Spleen (tissue), 7 donors: ENCODE measurements around the gene PLA2G3.

Experiments used
- POLR2A ChIP-seq, 3 donors: fragments of 450-650 bp; IDR thresholded peaks; one replicate each; pipeline ENCODE4 v1.5.1; 2017; ENCODE audit warnings: antibody characterized with exemption in 3 of 3, mild to moderate bottlenecking in 1 of 3
- POLR2AphosphoS5 ChIP-seq, 3 donors: sonication (generic); formaldehyde crosslinking; IDR thresholded peaks; one replicate each; pipeline ENCODE4 v1.5.1; 2017; ENCODE audit warnings: antibody characterized with exemption in 3 of 3
- TF ChIP-seq, protein P1 (sequence below), 11 experiments: fragments of 200-600 bp in 7 of 11; fragments of 450-650 bp in 4 of 11; sonication (generic) in 4 of 11; IDR thresholded peaks in 8 of 11; conservative IDR thresholded peaks in 3 of 11; 1 replicate in 7 of 11; 2 replicates in 4 of 11; pipeline versions ENCODE4 v1.4.0 to v1.8.0; 2016 to 2021; ENCODE audit warnings: antibody characterized with exemption in 11 of 11, inconsistent platforms in 4 of 11, mild to moderate bottlenecking in 1 of 11
- donor health status: DM: no; HTN: no; CAD: no; lungs with moderate emphysema.
- donor health status: DM: no; HTN: no; CAD: no.
- donor health status: DM: no; HTN: no; CAD: no.

DNA sequence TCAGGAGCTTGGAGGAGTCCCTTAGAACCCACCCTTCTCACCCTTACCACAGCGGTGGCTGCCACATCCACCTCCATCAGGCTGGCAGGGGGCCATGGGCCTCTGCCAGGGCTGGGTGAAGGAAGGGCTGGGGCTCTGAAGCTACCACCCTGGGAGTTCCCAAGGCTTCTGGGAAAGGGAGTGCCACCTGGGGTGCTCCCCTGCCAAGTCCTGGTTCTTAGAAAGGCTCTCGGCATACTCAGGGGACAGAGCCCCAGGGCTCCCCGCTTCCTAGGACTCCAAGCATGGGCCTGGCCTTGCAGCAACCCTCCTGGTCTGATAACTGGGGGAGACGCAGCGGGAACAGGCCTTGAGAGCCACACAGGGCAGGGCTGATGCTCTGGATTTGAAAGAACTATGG lies 438 bp upstream of the PLA2G3 start:
- TF ChIP-seq, protein P1, sequence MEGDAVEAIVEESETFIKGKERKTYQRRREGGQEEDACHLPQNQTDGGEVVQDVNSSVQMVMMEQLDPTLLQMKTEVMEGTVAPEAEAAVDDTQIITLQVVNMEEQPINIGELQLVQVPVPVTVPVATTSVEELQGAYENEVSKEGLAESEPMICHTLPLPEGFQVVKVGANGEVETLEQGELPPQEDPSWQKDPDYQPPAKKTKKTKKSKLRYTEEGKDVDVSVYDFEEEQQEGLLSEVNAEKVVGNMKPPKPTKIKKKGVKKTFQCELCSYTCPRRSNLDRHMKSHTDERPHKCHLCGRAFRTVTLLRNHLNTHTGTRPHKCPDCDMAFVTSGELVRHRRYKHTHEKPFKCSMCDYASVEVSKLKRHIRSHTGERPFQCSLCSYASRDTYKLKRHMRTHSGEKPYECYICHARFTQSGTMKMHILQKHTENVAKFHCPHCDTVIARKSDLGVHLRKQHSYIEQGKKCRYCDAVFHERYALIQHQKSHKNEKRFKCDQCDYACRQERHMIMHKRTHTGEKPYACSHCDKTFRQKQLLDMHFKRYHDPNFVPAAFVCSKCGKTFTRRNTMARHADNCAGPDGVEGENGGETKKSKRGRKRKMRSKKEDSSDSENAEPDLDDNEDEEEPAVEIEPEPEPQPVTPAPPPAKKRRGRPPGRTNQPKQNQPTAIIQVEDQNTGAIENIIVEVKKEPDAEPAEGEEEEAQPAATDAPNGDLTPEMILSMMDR (IDR thresholded peaks at IDR 0.05 in 8 of 11, conservative IDR thresholded peaks at IDR 0.05 in 3 of 11): no peak
- no peak for TF ChIP-seq POLR2A (IDR thresholded peaks at IDR 0.05)
- no peak for TF ChIP-seq POLR2AphosphoS5 (IDR thresholded peaks at IDR 0.05)
